DND-41 (cell line): Measurements from ENCODE around the gene ARIH2.
"Not testable (repeated sequence)": the region's sequence is repeated elsewhere in the genome, so short reads cannot be mapped to it uniquely, and the experiment has no call there.

Source experiments
- ATAC-seq: fragments of 200-7000 bp; cut with Tn5 transposase; 3 replicates; pipeline ENCODE4 v1.9.1; 2021; ENCODE audit warnings: low read depth; ENCODE audit not compliant: insufficient read depth
- DNase-seq: peaks from one replicate; pipeline ENCODE4 v3.0.0-alpha.2; 2020
- H2AFZ ChIP-seq: 2 replicates; pipeline ENCODE4 v1.6.0; 2012; ENCODE audit warnings: low read depth, low read length
- H3K27ac ChIP-seq: 2 replicates; pipeline ENCODE4 v1.5.1; 2012; ENCODE audit warnings: low read length, inconsistent platforms
- H3K27me3 ChIP-seq: fragments of 200-600 bp; sonication (generic); 2 replicates; pipeline ENCODE4 v1.6.0; 2012; ENCODE audit warnings: low read length, mild to moderate bottlenecking, inconsistent platforms; ENCODE audit not compliant: insufficient read depth, poor library complexity
- H3K36me3 ChIP-seq: 2 replicates; pipeline ENCODE4 v1.5.1; 2012; ENCODE audit warnings: low read length, inconsistent platforms; ENCODE audit not compliant: insufficient read depth
- H3K4me1 ChIP-seq: 2 replicates; pipeline ENCODE4 v1.5.1; 2012; ENCODE audit warnings: mild to moderate bottlenecking, low read length; ENCODE audit not compliant: insufficient read depth
- H3K4me2 ChIP-seq: 2 replicates; pipeline ENCODE4 v1.6.0; 2012; ENCODE audit warnings: mild to moderate bottlenecking, moderate library complexity, low read length, inconsistent platforms; ENCODE audit not compliant: insufficient read depth
- H3K4me3 ChIP-seq, 2 experiments: fragments of 200-600 bp in 1 of 2; shearing (Covaris generic) in 1 of 2; 2 replicates each; pipeline ENCODE4 v1.5.1; 2012 to 2016; ENCODE audit warnings: inconsistent platforms in 2 of 2, low read length in 2 of 2, mild to moderate bottlenecking in 2 of 2, low read depth in 1 of 2, moderate library complexity in 1 of 2
- H3K79me2 ChIP-seq: 2 replicates; pipeline ENCODE4 v1.6.0; 2012; ENCODE audit warnings: low read length, inconsistent platforms; ENCODE audit not compliant: insufficient read depth
- H3K9ac ChIP-seq: 2 replicates; pipeline ENCODE4 v1.6.0; 2012; ENCODE audit warnings: low read depth, mild to moderate bottlenecking, inconsistent platforms, low read length, moderate library complexity
- H3K9me3 ChIP-seq: 2 replicates; pipeline ENCODE4 v1.5.1; 2012; ENCODE audit warnings: low read length, moderate library complexity, mild to moderate bottlenecking, inconsistent platforms; ENCODE audit not compliant: insufficient read depth, severe bottlenecking
- H4K20me1 ChIP-seq: 2 replicates; pipeline ENCODE4 v1.6.0; 2012; ENCODE audit warnings: low read length; ENCODE audit not compliant: insufficient read depth
- CTCF ChIP-seq: IDR thresholded peaks from 2 replicates; pipeline ENCODE4 v1.5.1; 2012; ENCODE audit warnings: borderline replicate concordance, low read length, moderate library complexity, mild to moderate bottlenecking; ENCODE audit not compliant: poor library complexity, severe bottlenecking; ENCODE audit errors: extremely low read depth
- EZH2 ChIP-seq: IDR thresholded peaks from 3 replicates; pipeline ENCODE4 v1.6.1; 2012; ENCODE audit warnings: borderline replicate concordance, low read depth, mild to moderate bottlenecking, moderate library complexity, low read length, inconsistent platforms; ENCODE audit not compliant: severe bottlenecking

Gene ARIH2

GRCh38 chr3:49006408-49007067 lies 87.9 kb downstream of the ARIH2 start:
- H3K4me2 ChIP-seq, result peak overlapping the region; percentile 75
- peaks cover 41% of the 10 kb centered on the region for H3K79me2 ChIP-seq
- peaks cover 34% of the 10 kb centered on the region for H4K20me1 ChIP-seq
- DNase-seq (no peak), ATAC-seq (no peak)
- peak overlapping the region; percentile 77 for H2AFZ ChIP-seq
- no peak for TF ChIP-seq CTCF
- no peak for TF ChIP-seq EZH2
- H3K36me3 ChIP-seq, result peaks cover 17% of the 10 kb centered on the region
- peaks cover 35% of the 10 kb centered on the region for H3K4me1 ChIP-seq
- no peaks in the 10 kb centered on the region for H3K27me3 ChIP-seq
- H3K9ac ChIP-seq, result peak overlapping the region; percentile 98
- H3K4me3 ChIP-seq, result peak overlapping the region; percentile 69 to 86; a peak in 3 of 4 replicates
- H3K27ac ChIP-seq, result peak overlapping the region; percentile 71
- no peaks in the 10 kb centered on the region for H3K9me3 ChIP-seq

- H2AFZ ChIP-seq, result peak within 1 kb of the TSS; percentile 93
- H3K27me3 ChIP-seq, result no peaks in the 10 kb centered on the region
- H3K36me3 ChIP-seq, result peaks cover 24% of the 10 kb centered on the region
- ATAC-seq, result peak; percentile 91
- H3K4me2 ChIP-seq, result peak within 1 kb of the TSS; percentile 75
- peak; percentile 98 for DNase-seq
- H3K27ac ChIP-seq, result peak within 1 kb of the TSS; percentile 99
- peaks cover 41% of the 10 kb centered on the region for H4K20me1 ChIP-seq
- TF ChIP-seq CTCF, result peak; percentile 68
- no peak for TF ChIP-seq EZH2
- H3K4me1 ChIP-seq, result peaks cover 35% of the 10 kb centered on the region
- H3K9ac ChIP-seq, result peak within 1 kb of the TSS; percentile 98
- H3K9me3 ChIP-seq, result no peaks in the 10 kb centered on the region
- peak within 1 kb of the TSS; percentile 69 to 86; a peak in 3 of 4 replicates for H3K4me3 ChIP-seq
- peaks cover 48% of the 10 kb centered on the region for H3K79me2 ChIP-seq
Observed at GRCh38 chr3:49007068-49007770, 88.6 kb downstream of the ARIH2 start, which contains the start of gene WDR6. Gene WDR6, plus strand, starts transcription at chr3:49007391. Its CDS starts 41 bp downstream, at chr3:49007432.

GRCh38 chr3:49007771-49008528 lies 89.3 kb downstream of the ARIH2 start:
- Histone ChIP-seq H4K20me1 (peaks cover 48% of the 10 kb centered on the region), H3K4me2 (peak overlapping the region; percentile 75), H3K27ac (peak overlapping the region; percentile 99), H3K9ac (peak overlapping the region; percentile 98), H3K79me2 (peaks cover 55% of the 10 kb centered on the region), H3K9me3 (no peaks in the 10 kb centered on the region), H3K36me3 (peaks cover 32% of the 10 kb centered on the region), H3K4me3 (peak overlapping the region; percentile 69 to 86; a peak in 3 of 4 replicates), H3K4me1 (peaks cover 35% of the 10 kb centered on the region), H3K27me3 (no peaks in the 10 kb centered on the region), H2AFZ (peak overlapping the region; percentile 93)
- TF ChIP-seq CTCF, result no peak
- no peak for TF ChIP-seq EZH2
- ATAC-seq (peak; percentile 71), DNase-seq (peak; percentile 94)

DNA sequence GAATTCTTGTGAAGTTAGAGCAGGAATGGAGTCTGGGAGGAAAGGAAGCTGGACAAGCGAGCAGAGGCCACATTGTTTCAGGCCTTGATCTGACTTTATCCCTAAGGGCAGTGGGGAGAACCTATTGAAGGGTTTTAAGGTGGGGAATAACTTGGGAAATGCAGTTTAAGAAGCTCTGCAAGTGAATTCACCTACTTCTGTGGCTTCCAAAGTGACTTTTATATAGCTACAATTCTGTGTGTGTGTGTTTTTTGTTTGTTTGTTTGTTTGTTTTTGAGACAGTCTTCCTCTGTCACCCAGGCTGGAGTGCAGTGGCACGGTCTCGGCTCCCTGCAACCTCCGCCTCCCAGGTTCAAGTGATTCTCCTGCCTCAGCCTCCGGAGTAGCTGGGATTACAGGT lies 90.0 kb downstream of the ARIH2 start:
- H3K4me1 ChIP-seq, result peaks cover 35% of the 10 kb centered on the region
- not testable (repeated sequence) for DNase-seq, ATAC-seq, H2AFZ ChIP-seq, H3K9me3 ChIP-seq, H3K27me3 ChIP-seq
- H3K27ac ChIP-seq, result peak overlapping the region; percentile 64; the same call in 1 of the 2 replicates
- H3K36me3 ChIP-seq, result peaks cover 38% of the 10 kb centered on the region
- peaks cover 62% of the 10 kb centered on the region for H3K79me2 ChIP-seq
- peak overlapping the region; percentile 98 for H3K9ac ChIP-seq
- peaks cover 55% of the 10 kb centered on the region for H4K20me1 ChIP-seq
- H3K4me2 ChIP-seq, result peak overlapping the region; percentile 75
- H3K4me3 ChIP-seq, result peak overlapping the region; percentile 69 to 86; a peak in 3 of 4 replicates
